ENCODE measurements around the gene UTP18. TPM values are rescaled to one million over a fixed set of nuclear protein-coding genes. Genes with fewer than 3 reads are reported as not detected.

The UTP18 gene
- total RNA-seq, 1 experiment from 2014 or later, result 96.3 TPM

DNA sequence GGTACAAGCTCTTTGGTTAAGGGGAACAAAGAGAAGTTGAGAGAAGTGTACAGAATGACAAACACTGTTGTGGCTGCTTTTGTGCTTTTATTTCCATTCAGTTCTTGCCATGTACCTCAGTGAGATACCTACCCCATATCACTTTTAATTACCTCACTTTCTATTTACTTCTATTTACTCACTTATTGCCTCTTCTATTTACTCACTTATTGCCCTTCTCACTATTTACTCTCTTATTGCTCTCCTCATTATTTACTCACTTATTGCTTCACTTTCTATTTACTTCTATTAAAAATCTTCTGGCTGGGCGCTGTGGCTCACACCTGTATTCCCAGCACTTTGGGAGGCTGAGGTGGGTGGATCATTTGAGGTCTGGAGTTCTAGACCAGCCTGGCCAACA, 42.4 kb upstream of the UTP18 start:
- in situ Hi-C loops (cut with HindIII; ENCODE audit: low pct_unique_long_range_greater_than_20kb, low sequenced_read_pairs) (no loop called here), intact Hi-C loops (cut with micrococcal nuclease; ENCODE audit: unreplicated experiment) (no loop called here)
- no peak overlapping the region for H3K27ac ChIP-seq (ENCODE audit: low read length)
- no TSS peak for BruUV-seq (replicated peaks)
- ATAC-seq (no peak), DNase-seq (ENCODE audit: low read depth, low spot score) (no peak)
- ChIA-PET POLR2A (no interaction called here), CTCF (no interaction called here)
- peaks cover 36% of the 10 kb centered on the region for H3K36me3 ChIP-seq (ENCODE audit: control insufficient read depth, insufficient read depth, low read length)
- H3K4me1 ChIP-seq (ENCODE audit: control insufficient read depth, insufficient read depth, low read length), result no peaks in the 10 kb centered on the region
- H3K4me3 ChIP-seq (ENCODE audit: low read depth in 2 of 2, low read length in 2 of 2), result no peak overlapping the region
- H3K27me3 ChIP-seq (ENCODE audit: control insufficient read depth, insufficient read depth, low read length), result no peaks in the 10 kb centered on the region
- TF ChIP-seq, protein P1, sequence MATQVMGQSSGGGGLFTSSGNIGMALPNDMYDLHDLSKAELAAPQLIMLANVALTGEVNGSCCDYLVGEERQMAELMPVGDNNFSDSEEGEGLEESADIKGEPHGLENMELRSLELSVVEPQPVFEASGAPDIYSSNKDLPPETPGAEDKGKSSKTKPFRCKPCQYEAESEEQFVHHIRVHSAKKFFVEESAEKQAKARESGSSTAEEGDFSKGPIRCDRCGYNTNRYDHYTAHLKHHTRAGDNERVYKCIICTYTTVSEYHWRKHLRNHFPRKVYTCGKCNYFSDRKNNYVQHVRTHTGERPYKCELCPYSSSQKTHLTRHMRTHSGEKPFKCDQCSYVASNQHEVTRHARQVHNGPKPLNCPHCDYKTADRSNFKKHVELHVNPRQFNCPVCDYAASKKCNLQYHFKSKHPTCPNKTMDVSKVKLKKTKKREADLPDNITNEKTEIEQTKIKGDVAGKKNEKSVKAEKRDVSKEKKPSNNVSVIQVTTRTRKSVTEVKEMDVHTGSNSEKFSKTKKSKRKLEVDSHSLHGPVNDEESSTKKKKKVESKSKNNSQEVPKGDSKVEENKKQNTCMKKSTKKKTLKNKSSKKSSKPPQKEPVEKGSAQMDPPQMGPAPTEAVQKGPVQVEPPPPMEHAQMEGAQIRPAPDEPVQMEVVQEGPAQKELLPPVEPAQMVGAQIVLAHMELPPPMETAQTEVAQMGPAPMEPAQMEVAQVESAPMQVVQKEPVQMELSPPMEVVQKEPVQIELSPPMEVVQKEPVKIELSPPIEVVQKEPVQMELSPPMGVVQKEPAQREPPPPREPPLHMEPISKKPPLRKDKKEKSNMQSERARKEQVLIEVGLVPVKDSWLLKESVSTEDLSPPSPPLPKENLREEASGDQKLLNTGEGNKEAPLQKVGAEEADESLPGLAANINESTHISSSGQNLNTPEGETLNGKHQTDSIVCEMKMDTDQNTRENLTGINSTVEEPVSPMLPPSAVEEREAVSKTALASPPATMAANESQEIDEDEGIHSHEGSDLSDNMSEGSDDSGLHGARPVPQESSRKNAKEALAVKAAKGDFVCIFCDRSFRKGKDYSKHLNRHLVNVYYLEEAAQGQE (IDR thresholded peaks at IDR 0.05; ENCODE audit: insufficient read depth in 1 of 2, low read depth in 2 of 2, low read length in 1 of 2), result no peak
- TF ChIP-seq SIN3A (IDR thresholded peaks at IDR 0.05; ENCODE audit: borderline replicate concordance, insufficient read depth, low read depth, low read length), result no peak
- TF ChIP-seq TCF7L2 (IDR thresholded peaks at IDR 0.05; ENCODE audit: low read depth, low read length), result no peak
- TF ChIP-seq, protein P2, sequence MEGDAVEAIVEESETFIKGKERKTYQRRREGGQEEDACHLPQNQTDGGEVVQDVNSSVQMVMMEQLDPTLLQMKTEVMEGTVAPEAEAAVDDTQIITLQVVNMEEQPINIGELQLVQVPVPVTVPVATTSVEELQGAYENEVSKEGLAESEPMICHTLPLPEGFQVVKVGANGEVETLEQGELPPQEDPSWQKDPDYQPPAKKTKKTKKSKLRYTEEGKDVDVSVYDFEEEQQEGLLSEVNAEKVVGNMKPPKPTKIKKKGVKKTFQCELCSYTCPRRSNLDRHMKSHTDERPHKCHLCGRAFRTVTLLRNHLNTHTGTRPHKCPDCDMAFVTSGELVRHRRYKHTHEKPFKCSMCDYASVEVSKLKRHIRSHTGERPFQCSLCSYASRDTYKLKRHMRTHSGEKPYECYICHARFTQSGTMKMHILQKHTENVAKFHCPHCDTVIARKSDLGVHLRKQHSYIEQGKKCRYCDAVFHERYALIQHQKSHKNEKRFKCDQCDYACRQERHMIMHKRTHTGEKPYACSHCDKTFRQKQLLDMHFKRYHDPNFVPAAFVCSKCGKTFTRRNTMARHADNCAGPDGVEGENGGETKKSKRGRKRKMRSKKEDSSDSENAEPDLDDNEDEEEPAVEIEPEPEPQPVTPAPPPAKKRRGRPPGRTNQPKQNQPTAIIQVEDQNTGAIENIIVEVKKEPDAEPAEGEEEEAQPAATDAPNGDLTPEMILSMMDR (IDR thresholded peaks at IDR 0.05), result no peak
- TF ChIP-seq POLR2AphosphoS5 (IDR thresholded peaks at IDR 0.05; ENCODE audit: low read depth, low read length), result no peak
- no peaks in the 10 kb centered on the region for H3K9me3 ChIP-seq (ENCODE audit: control insufficient read depth, insufficient read depth, low read depth, low read length)

DNA sequence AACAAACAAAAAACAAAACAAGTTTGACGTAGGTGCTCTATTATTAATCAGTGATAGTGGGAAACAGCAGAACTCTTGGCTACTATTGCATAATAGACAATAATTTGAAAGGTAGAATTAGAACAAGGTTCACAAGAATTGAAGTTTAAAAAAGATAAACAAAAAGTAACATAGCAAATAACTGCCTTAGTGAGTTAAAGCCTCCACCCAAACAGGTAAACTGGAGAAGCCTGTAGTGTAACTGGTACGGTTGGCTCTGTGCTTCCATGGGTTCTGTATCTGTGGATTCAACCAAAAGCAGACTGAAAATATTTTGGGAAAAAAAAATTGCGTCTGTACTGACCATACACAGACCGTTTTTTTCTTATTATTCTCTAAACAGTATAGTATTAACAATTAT, 39.0 kb upstream of the UTP18 start:
- no peak for DNase-seq (ENCODE audit: low read depth, low spot score)
- peaks cover 27% of the 10 kb centered on the region for H3K36me3 ChIP-seq (ENCODE audit: control insufficient read depth, insufficient read depth, low read length)
- H3K27me3 ChIP-seq (ENCODE audit: control insufficient read depth, insufficient read depth, low read length), result no peaks in the 10 kb centered on the region
- TF ChIP-seq, protein P2 (IDR thresholded peaks at IDR 0.05), result no peak
- TF ChIP-seq, protein P1 (IDR thresholded peaks at IDR 0.05; ENCODE audit: insufficient read depth in 1 of 2, low read depth in 2 of 2, low read length in 1 of 2), result no peak
- TF ChIP-seq POLR2AphosphoS5 (IDR thresholded peaks at IDR 0.05; ENCODE audit: low read depth, low read length), result no peak
- no peak for TF ChIP-seq SIN3A (IDR thresholded peaks at IDR 0.05; ENCODE audit: borderline replicate concordance, insufficient read depth, low read depth, low read length)
- no peak for TF ChIP-seq TCF7L2 (IDR thresholded peaks at IDR 0.05; ENCODE audit: low read depth, low read length)
- no TSS peak for BruUV-seq (replicated peaks)
- in situ Hi-C loops (cut with HindIII; ENCODE audit: low pct_unique_long_range_greater_than_20kb, low sequenced_read_pairs) (no loop called here), intact Hi-C loops (cut with micrococcal nuclease; ENCODE audit: unreplicated experiment) (no loop called here)
- ChIA-PET POLR2A (no interaction called here), CTCF (no interaction called here)
- no peak overlapping the region for H3K4me3 ChIP-seq (ENCODE audit: low read depth in 2 of 2, low read length in 2 of 2)
- H3K4me1 ChIP-seq (ENCODE audit: control insufficient read depth, insufficient read depth, low read length), result no peaks in the 10 kb centered on the region
- no peaks in the 10 kb centered on the region for H3K9me3 ChIP-seq (ENCODE audit: control insufficient read depth, insufficient read depth, low read depth, low read length)
- no peak for ATAC-seq
- H3K27ac ChIP-seq (ENCODE audit: low read length), result no peak overlapping the region

Data from Panc1 (cell line).